SK-N-SH (cell line): Measurements from ENCODE around the gene WDR49. TPM values are rescaled to one million over a fixed set of nuclear protein-coding genes. Genes with fewer than 3 reads are reported as not detected.

ENCODE experiments used
- CTCF ChIA-PET: fragments of 300-600, 350-600 bp; formaldehyde crosslinking; extraction: SDS; loops from one replicate; lab custom pipeline; 2021; lab: Yijun Ruan, JAX
- POLR2A ChIA-PET: fragments of 350-600 bp; sonication (Branson Sonifier 250); formaldehyde crosslinking; extraction: SDS; loops from one replicate; lab custom pipeline; 2020; ENCODE audit warnings: antibody characterized with exemption, inconsistent platforms; lab: Yijun Ruan, JAX
- DNase-seq: peaks from one replicate; pipeline ENCODE4 v3.0.0; 2012
- H2AFZ ChIP-seq: fragments of 200-600 bp; sonication (generic); 2 replicates; pipeline ENCODE4 v1.8.1; 2016; ENCODE audit warnings: antibody characterized with exemption, mild to moderate bottlenecking, low read depth
- H3F3A ChIP-seq: fragments of 200-600 bp; sonication (generic); replicated peaks from 2 replicates; pipeline ENCODE3; 2016; ENCODE audit warnings: antibody characterized with exemption, mild to moderate bottlenecking; ENCODE audit not compliant: insufficient read depth
- H3K27ac ChIP-seq, 2 experiments: fragments of 200-500 bp in 1 of 2; fragments of 200-600 bp in 1 of 2; sonication (Bioruptor generic) in 1 of 2; sonication (generic), shearing (Covaris generic) in 1 of 2; 2 replicates each; pipeline versions ENCODE4 v1.5.1 to v1.6.1; 2014 to 2016; ENCODE audit warnings: low read depth in 2 of 2, inconsistent platforms in 1 of 2, low read length in 1 of 2, mild to moderate bottlenecking in 1 of 2, mixed read lengths in 1 of 2
- H3K27me3 ChIP-seq: fragments of 200-600 bp; sonication (generic), shearing (Covaris generic); 2 replicates; pipeline ENCODE4 v1.6.1; 2016; ENCODE audit warnings: mixed run types; ENCODE audit not compliant: insufficient read depth
- H3K36me3 ChIP-seq, 2 experiments: fragments of 200-500 bp in 1 of 2; fragments of 200-600 bp in 1 of 2; sonication (Bioruptor generic) in 1 of 2; sonication (generic) in 1 of 2; replicated peaks in 1 of 2; 2 replicates each; pipeline versions ENCODE3 to v1.5.1; 2014 to 2016; ENCODE audit warnings: low read length in 1 of 2, mild to moderate bottlenecking in 1 of 2; ENCODE audit not compliant: insufficient read depth in 2 of 2, control insufficient read depth in 1 of 2
- H3K4me1 ChIP-seq, 2 experiments: fragments of 200-500 bp in 1 of 2; fragments of 200-600 bp in 1 of 2; sonication (Bioruptor generic) in 1 of 2; sonication (generic), shearing (Covaris generic) in 1 of 2; 2 replicates each; pipeline versions ENCODE4 v1.5.1 to v1.6.1; 2014 to 2016; ENCODE audit warnings: low read depth in 1 of 2, low read length in 1 of 2, mixed run types in 1 of 2; ENCODE audit not compliant: insufficient read depth in 2 of 2, control insufficient read depth in 1 of 2
- H3K4me2 ChIP-seq: fragments of 200-600 bp; sonication (generic), shearing (Covaris generic); 2 replicates; pipeline ENCODE4 v1.6.1; 2017; ENCODE audit warnings: mixed run types
- H3K4me3 ChIP-seq, 2 experiments: fragments of 200-500 bp in 1 of 2; fragments of 200-600 bp in 1 of 2; sonication (Bioruptor generic) in 1 of 2; sonication (generic), shearing (Covaris generic) in 1 of 2; 2 replicates each; pipeline versions ENCODE4 v1.5.1 to v1.8.1; 2014 to 2016; ENCODE audit warnings: low read depth in 2 of 2, inconsistent platforms in 1 of 2, low read length in 1 of 2, mild to moderate bottlenecking in 1 of 2, mixed read lengths in 1 of 2, moderate library complexity in 1 of 2
- H3K79me2 ChIP-seq: fragments of 200-600 bp; sonication (generic); 2 replicates; pipeline ENCODE4 v1.8.1; 2017; ENCODE audit warnings: mild to moderate bottlenecking; ENCODE audit not compliant: insufficient read depth
- H3K9ac ChIP-seq: fragments of 200-600 bp; sonication (generic); 2 replicates; pipeline ENCODE4 v1.6.1; 2017; ENCODE audit warnings: mixed run types
- H3K9me2 ChIP-seq: fragments of 200-600 bp; sonication (generic); 2 replicates; pipeline ENCODE4 v1.6.1; 2017; ENCODE audit warnings: mixed run types
- H3K9me3 ChIP-seq: fragments of 200-600 bp; sonication (generic); 2 replicates; pipeline ENCODE4 v1.6.1; 2017; ENCODE audit warnings: mixed run types, mild to moderate bottlenecking, moderate library complexity
- H4K20me1 ChIP-seq: fragments of 200-600 bp; sonication (generic); 2 replicates; pipeline ENCODE4 v1.6.1; 2017; ENCODE audit warnings: mild to moderate bottlenecking, mixed run types; ENCODE audit not compliant: insufficient read depth
- CHD2 ChIP-seq: fragments of 150-350 bp; IDR thresholded peaks from 2 replicates; pipeline ENCODE4 v1.6.1; 2018; ENCODE audit warnings: low read length; ENCODE audit not compliant: partially characterized antibody
- ELF1 ChIP-seq: IDR thresholded peaks from 2 replicates; pipeline ENCODE4 v1.4.0; 2012
- EP300 ChIP-seq, 2 experiments: IDR thresholded peaks; 2 replicates each; pipeline versions ENCODE4 v1.4.0 to v1.6.1; 2012; ENCODE audit warnings: borderline replicate concordance in 1 of 2, low read depth in 1 of 2, low read length in 1 of 2
- IRF3 ChIP-seq: fragments of 150-350 bp; IDR thresholded peaks from 2 replicates; pipeline ENCODE4 v1.6.1; 2016; ENCODE audit warnings: mild to moderate bottlenecking, low read depth, low read length
- MEF2A ChIP-seq: IDR thresholded peaks from 2 replicates; pipeline ENCODE4 v1.4.0; 2012; ENCODE audit warnings: low read depth, borderline replicate concordance
- PBX3 ChIP-seq: IDR thresholded peaks from 2 replicates; pipeline ENCODE4; 2012
- POLR2AphosphoS5 ChIP-seq: IDR thresholded peaks from 2 replicates; pipeline ENCODE4 v1.6.1; 2012; ENCODE audit warnings: low read depth, low read length
- RCOR1 ChIP-seq: fragments of 150-350 bp; IDR thresholded peaks from 2 replicates; pipeline ENCODE4 v1.6.1; 2017; ENCODE audit warnings: antibody characterized with exemption, low read length
- REST ChIP-seq: IDR thresholded peaks from 2 replicates; pipeline ENCODE4 v1.6.1; 2012; ENCODE audit warnings: mild to moderate bottlenecking, low read depth, low read length, moderate library complexity
- RFX5 ChIP-seq: IDR thresholded peaks from 2 replicates; pipeline ENCODE4 v1.6.1; 2012; ENCODE audit warnings: mild to moderate bottlenecking, improper control_type of control experiment, low read length
- TCF12 ChIP-seq: IDR thresholded peaks from 2 replicates; pipeline ENCODE4 v1.4.0; 2012
- TEAD4 ChIP-seq: IDR thresholded peaks from 2 replicates; pipeline ENCODE4 v1.4.0; 2012; ENCODE audit warnings: mild to moderate bottlenecking, borderline replicate concordance; ENCODE audit not compliant: insufficient read depth
- USF1 ChIP-seq: IDR thresholded peaks from 2 replicates; pipeline ENCODE4 v1.4.0; 2012; ENCODE audit warnings: low read depth, borderline replicate concordance
- ZBTB33 ChIP-seq: IDR thresholded peaks from 2 replicates; pipeline ENCODE4 v1.4.0; 2012; ENCODE audit warnings: low read depth, borderline replicate concordance
- WGBS: methylation state at CpG from one replicate; pipeline ENCODE4 v1.1.6; 2017; ENCODE audit warnings: low lambda C conversion rate; 5-methylcytosine and 5-hydroxymethylcytosine counted together
- polyA plus RNA-seq, 3 experiments: library from polyadenylated mRNA; depleted of rRNA; stranded (reverse); fragments of >200 nt; gene quantifications; 2 replicates each; pipeline ENCODE4 v1.2.3, GENCODE V29; 2012

Gene WDR49
- polyA plus RNA-seq, 1 of the 3 experiments (the other 2 are of a cell fraction), result not detected

- TF ChIP-seq RCOR1 (no peak), ELF1 (no peak), POLR2AphosphoS5 (no peak)
Measured at GRCh38 chr3:167694121-167694520, 40.4 kb upstream of the WDR49 start (continued).

GRCh38 chr3:167691366-167691765 is 37.6 kb upstream of the WDR49 start:
- H3K4me3 ChIP-seq, result no peak overlapping the region
- no peaks in the 10 kb centered on the region for H4K20me1 ChIP-seq
- TF ChIP-seq CHD2 (no peak), TCF12 (no peak), MEF2A (no peak), IRF3 (no peak), EP300 (IDR thresholded peaks at IDR 0.05; ENCODE audit: borderline replicate concordance in 1 of 2, low read depth in 1 of 2, low read length in 1 of 2) (no peak), REST (no peak), ZBTB33 (no peak), TEAD4 (no peak), USF1 (no peak), RFX5 (no peak), POLR2AphosphoS5 (no peak), PBX3 (no peak), ELF1 (no peak)
- H3K79me2 ChIP-seq, result no peaks in the 10 kb centered on the region
- no peaks in the 10 kb centered on the region for H3K27me3 ChIP-seq
- peaks cover 49 to 61% of the 10 kb centered on the region in 2 experiments for H3K36me3 ChIP-seq
- H2AFZ ChIP-seq, result no peak overlapping the region
- ChIA-PET POLR2A (no interaction called here), CTCF (interaction anchor here (1.0 kb wide), 1 partner anchor 311 kb away, joined by 3 read pairs; no protein-coding TSS in a partner anchor)
- H3F3A ChIP-seq, result peaks cover 4% of the 10 kb centered on the region
- WGBS, result 76% methylated on average over 3 of the region's 3 CpGs
- no peaks in the 10 kb centered on the region for H3K9me3 ChIP-seq
- no peak overlapping the region for H3K27ac ChIP-seq
- no peak overlapping the region for H3K4me2 ChIP-seq
- no peak overlapping the region for H3K9ac ChIP-seq
- H3K4me1 ChIP-seq, result no peaks in the 10 kb centered on the region
- no peak for DNase-seq
- no peaks in the 10 kb centered on the region for H3K9me2 ChIP-seq
